ENCODE data around the gene RBFA. TPM values are rescaled to one million over a fixed set of nuclear protein-coding genes. Genes with fewer than 3 reads are reported as not detected.

Gene RBFA
- 35.3 to 38.3 TPM (median 37.5 TPM) in 3 replicates for total RNA-seq

DNA sequence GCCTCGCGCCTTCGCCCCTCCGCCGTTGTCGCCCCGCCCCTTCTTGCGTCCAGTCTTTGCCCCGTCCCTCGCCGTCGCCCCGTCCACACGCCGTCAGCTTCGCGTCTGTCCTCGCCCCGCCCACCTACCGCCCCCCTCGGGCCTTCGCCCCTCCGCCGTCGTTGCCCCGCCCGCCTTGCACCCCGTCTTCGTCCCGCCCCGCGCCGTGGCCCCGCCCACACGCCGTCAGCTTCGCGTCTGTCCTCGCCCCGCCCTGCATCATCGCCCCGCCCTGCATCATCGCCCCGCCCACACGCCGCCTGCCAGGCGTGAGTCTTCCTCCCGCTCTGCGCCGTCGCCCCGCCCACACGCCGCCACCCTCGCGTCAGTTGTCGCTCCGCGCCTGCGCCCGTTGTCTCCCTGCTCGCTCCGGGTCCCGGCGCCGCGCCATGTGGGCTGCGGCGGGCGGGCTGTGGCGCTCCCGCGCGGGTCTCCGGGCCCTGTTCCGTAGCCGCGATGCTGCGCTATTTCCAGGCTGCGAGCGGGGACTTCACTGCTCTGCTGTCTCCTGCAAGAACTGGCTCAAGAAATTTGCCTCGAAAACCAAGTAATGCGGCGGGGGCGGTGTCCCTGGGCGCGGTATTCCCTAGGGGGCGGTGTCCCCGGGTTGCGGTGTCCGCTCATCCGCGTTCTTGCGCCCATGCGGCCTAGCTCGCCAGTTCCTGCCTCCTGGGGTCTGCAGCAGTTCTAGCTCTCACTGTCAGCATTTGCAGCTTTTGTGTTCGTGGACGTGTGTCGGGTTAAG, at the start of gene RBFA:
Gene RBFA (plus strand): TSS at position 367 of the 784 bp plus-strand sequence. CDS start 62 bp downstream, at position 429.
- H3K4me1 Mint-ChIP-seq: peaks cover 25% of the 10 kb centered on the region

DNA sequence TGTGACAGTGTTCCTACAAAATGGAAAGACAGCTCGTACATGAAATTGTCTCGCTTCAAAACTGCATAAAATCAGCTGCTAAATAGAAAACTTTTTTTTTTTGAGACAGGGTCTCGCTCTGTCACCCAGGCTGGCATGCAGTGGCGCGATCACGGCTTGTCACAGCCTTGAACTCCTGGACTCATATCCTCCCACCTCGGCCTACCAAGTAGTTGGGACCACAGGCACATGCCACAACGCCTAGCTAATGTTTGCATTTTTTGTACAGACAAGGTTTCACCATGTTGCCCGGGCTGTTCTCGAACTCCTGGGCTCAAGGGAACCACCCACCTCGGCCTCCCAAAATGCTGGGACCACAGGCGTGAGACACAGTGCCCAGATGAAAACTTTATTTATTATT, 49.1 kb upstream of the RBFA start:
- H3K4me3 Mint-ChIP-seq: no peak overlapping the region
- TF ChIP-seq, protein P1, sequence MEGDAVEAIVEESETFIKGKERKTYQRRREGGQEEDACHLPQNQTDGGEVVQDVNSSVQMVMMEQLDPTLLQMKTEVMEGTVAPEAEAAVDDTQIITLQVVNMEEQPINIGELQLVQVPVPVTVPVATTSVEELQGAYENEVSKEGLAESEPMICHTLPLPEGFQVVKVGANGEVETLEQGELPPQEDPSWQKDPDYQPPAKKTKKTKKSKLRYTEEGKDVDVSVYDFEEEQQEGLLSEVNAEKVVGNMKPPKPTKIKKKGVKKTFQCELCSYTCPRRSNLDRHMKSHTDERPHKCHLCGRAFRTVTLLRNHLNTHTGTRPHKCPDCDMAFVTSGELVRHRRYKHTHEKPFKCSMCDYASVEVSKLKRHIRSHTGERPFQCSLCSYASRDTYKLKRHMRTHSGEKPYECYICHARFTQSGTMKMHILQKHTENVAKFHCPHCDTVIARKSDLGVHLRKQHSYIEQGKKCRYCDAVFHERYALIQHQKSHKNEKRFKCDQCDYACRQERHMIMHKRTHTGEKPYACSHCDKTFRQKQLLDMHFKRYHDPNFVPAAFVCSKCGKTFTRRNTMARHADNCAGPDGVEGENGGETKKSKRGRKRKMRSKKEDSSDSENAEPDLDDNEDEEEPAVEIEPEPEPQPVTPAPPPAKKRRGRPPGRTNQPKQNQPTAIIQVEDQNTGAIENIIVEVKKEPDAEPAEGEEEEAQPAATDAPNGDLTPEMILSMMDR (IDR thresholded peaks at IDR 0.05; ENCODE audit: unreplicated experiment): no peak
- no peaks in the 10 kb centered on the region for H3K27me3 Mint-ChIP-seq (ENCODE audit: low read depth)
- H3K4me1 Mint-ChIP-seq: peaks cover 28% of the 10 kb centered on the region
- H3K36me3 Mint-ChIP-seq: peaks cover 9% of the 10 kb centered on the region
- no peak overlapping the region for H3K27ac Mint-ChIP-seq
- no peak for DNase-seq (ENCODE audit: low spot score in 2 of 2, unreplicated experiment in 2 of 2)
- no peaks in the 10 kb centered on the region for H3K9me3 Mint-ChIP-seq

More for the DNA sequence above, at the start of gene RBFA:
- peak; percentile 100 for DNase-seq (ENCODE audit: low spot score in 2 of 2, unreplicated experiment in 2 of 2)
- H3K27me3 Mint-ChIP-seq (ENCODE audit: low read depth): no peaks in the 10 kb centered on the region
- peaks cover 8% of the 10 kb centered on the region for H3K36me3 Mint-ChIP-seq
- TF ChIP-seq, protein P1 (IDR thresholded peaks at IDR 0.05; ENCODE audit: unreplicated experiment): peak; percentile 55
- H3K27ac Mint-ChIP-seq: peak within 1 kb of the TSS; percentile 97
- peak within 1 kb of the TSS; percentile 86 for H3K4me3 Mint-ChIP-seq
- peaks cover 5% of the 10 kb centered on the region for H3K9me3 Mint-ChIP-seq

DNA sequence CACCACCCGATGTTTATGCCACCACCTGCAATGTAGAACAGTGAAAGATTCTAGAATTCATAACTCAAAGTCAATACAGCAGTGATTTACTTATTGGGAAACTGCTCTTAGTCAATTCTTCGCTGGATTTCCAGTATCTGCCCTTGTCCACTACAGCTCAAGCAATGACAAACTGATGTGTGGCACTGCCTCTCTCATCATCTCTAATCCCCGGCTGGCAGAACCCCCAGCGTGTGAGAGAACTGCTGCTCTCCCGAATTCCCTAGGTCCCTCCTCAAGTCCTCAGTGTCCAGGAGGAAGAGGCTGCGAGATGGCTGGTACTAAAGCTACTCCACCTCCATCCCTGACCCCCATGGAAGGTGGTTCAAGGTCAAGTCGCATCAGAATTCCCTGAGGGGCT, 47.5 kb upstream of the RBFA start:
- Mint-ChIP-seq H3K4me3 (peak overlapping the region; percentile 93), H3K27me3 (ENCODE audit: low read depth) (no peaks in the 10 kb centered on the region), H3K27ac (peak overlapping the region; percentile 91), H3K36me3 (peaks cover 9% of the 10 kb centered on the region), H3K9me3 (no peaks in the 10 kb centered on the region), H3K4me1 (peaks cover 28% of the 10 kb centered on the region)
- TF ChIP-seq, protein P1 (IDR thresholded peaks at IDR 0.05; ENCODE audit: unreplicated experiment): no peak
- DNase-seq (ENCODE audit: low spot score in 2 of 2, unreplicated experiment in 2 of 2): no peak

- Mint-ChIP-seq H3K27me3 (ENCODE audit: low read depth) (no peaks in the 10 kb centered on the region), H3K36me3 (peaks cover 9% of the 10 kb centered on the region), H3K4me3 (peak overlapping the region; percentile 93), H3K4me1 (peaks cover 26% of the 10 kb centered on the region), H3K9me3 (no peaks in the 10 kb centered on the region), H3K27ac (peak overlapping the region; percentile 91)
- TF ChIP-seq, protein P1 (IDR thresholded peaks at IDR 0.05; ENCODE audit: unreplicated experiment): no peak
- no peak for DNase-seq (ENCODE audit: low spot score in 2 of 2, unreplicated experiment in 2 of 2)
Observed at GRCh38 chr18:79987566-79987965, 46.7 kb upstream of the RBFA start.

DNA sequence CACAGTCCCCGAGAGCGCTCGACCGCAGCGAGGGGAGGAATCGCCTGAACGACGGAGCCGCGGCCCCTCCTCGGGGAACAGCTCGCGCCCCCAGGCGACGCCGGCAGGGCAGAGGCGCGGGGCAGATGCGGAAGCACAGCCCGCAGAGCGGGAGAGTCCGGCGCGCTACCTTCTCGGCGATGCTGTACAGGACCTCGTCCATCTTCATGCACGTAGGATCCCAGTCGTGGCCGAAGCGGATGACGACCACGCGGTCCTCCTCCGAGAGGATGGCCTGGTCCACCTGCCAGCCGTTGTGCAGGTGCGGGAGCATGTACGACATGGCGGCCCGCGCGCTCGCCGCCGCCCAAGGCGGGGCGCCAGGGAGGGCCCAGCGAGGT, 46.2 kb upstream of the RBFA start:
- Mint-ChIP-seq H3K27me3 (ENCODE audit: low read depth) (no peaks in the 10 kb centered on the region), H3K27ac (peak overlapping the region; percentile 91), H3K36me3 (peaks cover 9% of the 10 kb centered on the region), H3K9me3 (no peaks in the 10 kb centered on the region), H3K4me1 (peaks cover 28% of the 10 kb centered on the region), H3K4me3 (peak overlapping the region; percentile 93)
- DNase-seq (ENCODE audit: low spot score in 2 of 2, unreplicated experiment in 2 of 2): peak; percentile 45 to 76
- TF ChIP-seq, protein P1 (IDR thresholded peaks at IDR 0.05; ENCODE audit: unreplicated experiment): no peak
